Measurements from ENCODE around the gene CCDC40. TPM values are rescaled to one million over a fixed set of nuclear protein-coding genes. Genes with fewer than 3 reads are reported as not detected.

Gene CCDC40
- total and polyA plus RNA-seq, 2 of the 13 experiments (the other 11 are each of a cell fraction or from before 2014, with no cell fraction given) = 4.1 to 5.5 TPM

GRCh38 chr17:79987187-79987934 is 49.1 kb upstream of the CCDC40 start (continued):
- TF ChIP-seq RORA (CRISPR knock-in tag; IDR thresholded peaks at IDR 0.05) (peak; percentile 66; the same call in 1 of the 2 replicates), AKNA (CRISPR knock-in tag; IDR thresholded peaks at IDR 0.05; ENCODE audit: borderline replicate concordance) (peak; percentile 22; the same call in 1 of the 2 replicates), ZNF543 (CRISPR knock-in tag; IDR thresholded peaks at IDR 0.05) (peak; percentile 16; the same call in 1 of the 2 replicates), FOSL1 (CRISPR knock-in tag; IDR thresholded peaks at IDR 0.05; ENCODE audit: borderline replicate concordance) (peak; percentile 87), ZNF224 (CRISPR knock-in tag; IDR thresholded peaks at IDR 0.05) (0 out of 2 replicates have a peak, but pooled peaks have one; percentile 58), SYNCRIP (IDR thresholded peaks at IDR 0.05; ENCODE audit: insufficient read depth, low read depth, low read length) (no peak), HDAC2 (CRISPR knock-in tag; IDR thresholded peaks at IDR 0.05) (peak; percentile 47; the same call in 1 of the 2 replicates), ZSCAN12 (CRISPR knock-in tag; IDR thresholded peaks at IDR 0.05) (no peak), ZNF335 (CRISPR knock-in tag; IDR thresholded peaks at IDR 0.05) (no peak), ZNF891 (CRISPR knock-in tag; IDR thresholded peaks at IDR 0.05) (0 out of 2 replicates have a peak, but pooled peaks have one; percentile 8), TARDBP (CRISPR knock-in tag; IDR thresholded peaks at IDR 0.05) (peak; percentile 17; the same call in 1 of the 2 replicates), THAP9 (CRISPR knock-in tag; IDR thresholded peaks at IDR 0.05; ENCODE audit: borderline replicate concordance) (no peak; the same call in 1 of the 2 replicates)
